ENCODE results near the gene MED15. TPM values are rescaled to one million over a fixed set of nuclear protein-coding genes. Genes with fewer than 3 reads are reported as not detected.

The MED15 gene
- total and polyA plus RNA-seq, 12 donors: 33.8 to 66.8 (median 40.9) TPM

GRCh38 chr22:20517422-20517821 is 10.0 kb downstream of the MED15 start:
- no peak for TF ChIP-seq CTCF (IDR thresholded peaks at IDR 0.05)
- H3K9me3 ChIP-seq: no peaks in the 10 kb centered on the region
- intact Hi-C loops (cut with DNase I): no loop called here
- H3K4me3 ChIP-seq: no peak overlapping the region
- H3K27me3 ChIP-seq: no peaks in the 10 kb centered on the region
- H3K27ac ChIP-seq: no peak overlapping the region
- DNase-seq (no peak), ATAC-seq (no peak)
- 49 to 52% methylated on average over 4 of the region's 4 CpGs for WGBS, 2 donors
- H3K4me1 ChIP-seq: peaks cover 7 to 80% (median 51%) of the 10 kb centered on the region in 9 donors
- H3K36me3 ChIP-seq: peaks cover 0 to 79% (median 19%) of the 10 kb centered on the region in 9 donors

GRCh38 chr22:20517841-20518592 is 10.6 kb downstream of the MED15 start:
- DNase-seq (no peak), ATAC-seq (no peak)
- 86 to 90% methylated on average over 13 of the region's 13 CpGs for WGBS, 2 donors
- Histone ChIP-seq H3K36me3 (peaks cover 0 to 85% (median 19%) of the 10 kb centered on the region in 9 donors), H3K9me3 (no peaks in the 10 kb centered on the region), H3K27ac (no peak overlapping the region), H3K27me3 (no peaks in the 10 kb centered on the region), H3K4me3 (no peak overlapping the region), H3K4me1 (peaks cover 9 to 83% (median 56%) of the 10 kb centered on the region in 9 donors)
- TF ChIP-seq CTCF (IDR thresholded peaks at IDR 0.05): no peak
- intact Hi-C loops (cut with DNase I): no loop called here

GRCh38 chr22:20519558-20519957 is 12.1 kb downstream of the MED15 start:
- Histone ChIP-seq H3K4me1 (peaks cover 9 to 83% (median 65%) of the 10 kb centered on the region in 9 donors), H3K9me3 (no peaks in the 10 kb centered on the region), H3K4me3 (no peak overlapping the region), H3K36me3 (peaks cover 0 to 73% (median 19%) of the 10 kb centered on the region in 9 donors), H3K27me3 (no peaks in the 10 kb centered on the region), H3K27ac (peak overlapping the region in 2 of 10 donors; percentile 44 to 58)
- 58 to 71% methylated on average over 4 of the region's 4 CpGs for WGBS, 2 donors
- no peak for DNase-seq
- no peak for ATAC-seq
- intact Hi-C loops (cut with DNase I): no loop called here
- TF ChIP-seq CTCF (IDR thresholded peaks at IDR 0.05): no peak

- Histone ChIP-seq H3K9me3 (no peaks in the 10 kb centered on the region), H3K27me3 (no peaks in the 10 kb centered on the region), H3K36me3 (peaks cover 0 to 68% (median 19%) of the 10 kb centered on the region in 9 donors), H3K27ac (peak overlapping the region in 2 of 10 donors; percentile 44 to 58), H3K4me3 (no peak overlapping the region), H3K4me1 (peaks cover 5 to 82% (median 62%) of the 10 kb centered on the region in 9 donors)
- DNase-seq (no peak), ATAC-seq (peak in 1 of 8 donors; percentile 46)
- intact Hi-C loops (cut with DNase I): no loop called here
- 62 to 68% methylated on average over 7 of the region's 7 CpGs for WGBS, 2 donors
- no peak for TF ChIP-seq CTCF (IDR thresholded peaks at IDR 0.05)
Measured at GRCh38 chr22:20520093-20520511, 12.7 kb downstream of the MED15 start.
